K562 (cell line): ENCODE results near the gene NBPF3. TPM values are rescaled to one million over a fixed set of nuclear protein-coding genes. Genes with fewer than 3 reads are reported as not detected.

Experiments
- ATAC-seq: fragments of 200-7000 bp; cut with Tn5 transposase; 3 replicates; pipeline ENCODE4 v1.9.1; 2020; ENCODE audit warnings: moderate library complexity
- BruUV-seq: library from RNA; stranded (reverse); fragments of 400-500 nt; replicated peaks from 2 replicates; lab custom pipeline; 2021; lab: Mats Ljungman, UMichigan
- CTCF ChIA-PET: fragments of 300-600 bp; formaldehyde crosslinking; extraction: SDS; loops from one replicate; lab custom pipeline; 2021; ENCODE audit warnings: low intra/inter-chr PET ratio; lab: Yijun Ruan, JAX
- POLR2A ChIA-PET: fragments of 300-600, 350-650 bp; sonication (Branson Sonifier 250); formaldehyde crosslinking; extraction: SDS; loops from one replicate; lab custom pipeline; 2021; ENCODE audit warnings: antibody characterized with exemption, inconsistent platforms; lab: Yijun Ruan, JAX
- DNase-seq, 4 experiments: peaks; one replicate each; pipeline versions ENCODE4 v3.0.0 to v3.0.0-alpha.2; 2011 to 2018; ENCODE audit warnings: low spot score in 3 of 4, mixed read lengths in 3 of 4; ENCODE audit errors: extremely low read depth in 1 of 4
- FAIRE-seq: peaks from 2 replicates; lab custom pipeline; 2011; peaks lifted over from hg19 to GRCh38; lab: Jason Lieb, UNC
- H2AFZ ChIP-seq: 2 replicates; pipeline ENCODE4 v1.6.0; 2011; ENCODE audit warnings: low read depth, low read length, control low read depth, inconsistent platforms
- H3K27ac ChIP-seq: fragments of 200-600 bp; 3 replicates; pipeline ENCODE4 v1.8.0; 2011; ENCODE audit warnings: low read depth, mild to moderate bottlenecking, control low read depth, inconsistent platforms, low read length, moderate library complexity, mixed read lengths; ENCODE audit errors: extremely low read depth
- H3K27me3 ChIP-seq, 2 experiments: fragments of 300-600 bp in 1 of 2; 2 replicates in 1 of 2; 3 replicates in 1 of 2; pipeline versions ENCODE4 v1.6.0 to v1.8.0; 2011; ENCODE audit warnings: inconsistent platforms in 2 of 2, low read length in 2 of 2, mild to moderate bottlenecking in 1 of 2, mixed read lengths in 1 of 2, moderate library complexity in 1 of 2; ENCODE audit not compliant: control insufficient read depth in 2 of 2, insufficient read depth in 2 of 2
- H3K36me3 ChIP-seq: fragments of 300-600 bp; 3 replicates; pipeline ENCODE4 v1.8.0; 2011; ENCODE audit warnings: mild to moderate bottlenecking, low read length, inconsistent platforms; ENCODE audit not compliant: control insufficient read depth, insufficient read depth
- H3K4me1 ChIP-seq, 2 experiments: fragments of 200-600 bp in 1 of 2; replicated peaks in 1 of 2; 2 replicates in 1 of 2; 3 replicates in 1 of 2; pipeline versions ENCODE4 v1.5.1 to v1.8.0; 2011; ENCODE audit warnings: inconsistent platforms in 2 of 2, low read length in 2 of 2, mild to moderate bottlenecking in 1 of 2, mixed read lengths in 1 of 2, moderate library complexity in 1 of 2; ENCODE audit not compliant: control insufficient read depth in 2 of 2, insufficient read depth in 2 of 2
- H3K4me2 ChIP-seq: 2 replicates; pipeline ENCODE4 v1.6.1; 2011; ENCODE audit warnings: low read length, control low read depth, inconsistent platforms, mixed read lengths; ENCODE audit not compliant: insufficient read depth
- H3K4me3 ChIP-seq: fragments of 200-600 bp; sonication (generic), shearing (Covaris generic); 2 replicates; pipeline ENCODE4 v1.5.1; 2016; ENCODE audit warnings: control low read depth, inconsistent platforms
- H3K79me2 ChIP-seq: fragments of 200-600 bp; 3 replicates; pipeline ENCODE4 v1.8.0; 2011; ENCODE audit warnings: low read length, inconsistent platforms; ENCODE audit not compliant: control insufficient read depth, insufficient read depth
- H3K9ac ChIP-seq, 2 experiments: 2 replicates each; pipeline versions ENCODE4 v1.6.0 to v1.6.1; 2011; ENCODE audit warnings: low read depth in 2 of 2, low read length in 2 of 2, control low read depth in 1 of 2, inconsistent platforms in 1 of 2, mild to moderate bottlenecking in 1 of 2, mixed read lengths in 1 of 2; ENCODE audit not compliant: insufficient read depth in 1 of 2
- H3K9me1 ChIP-seq: one replicate; pipeline ENCODE4 v1.6.0; 2011; ENCODE audit warnings: inconsistent platforms, mild to moderate bottlenecking, low read length, moderate library complexity; ENCODE audit not compliant: control insufficient read depth, insufficient read depth
- H3K9me3 ChIP-seq: replicated peaks from 2 replicates; pipeline ENCODE4 v1.5.1; 2011; ENCODE audit warnings: low read depth, low read length, inconsistent platforms; ENCODE audit not compliant: control insufficient read depth, insufficient read depth
- H4K20me1 ChIP-seq: replicated peaks from 2 replicates; pipeline ENCODE4 v1.6.1; 2011; ENCODE audit warnings: low read length, inconsistent platforms, mixed read lengths; ENCODE audit not compliant: control insufficient read depth, insufficient read depth
- L3MBTL2 ChIP-seq: fragments of 450-650 bp; IDR thresholded peaks from 2 replicates; pipeline ENCODE4 v1.6.1; 2016; ENCODE audit warnings: mild to moderate bottlenecking, moderate library complexity
- MEIS2 ChIP-seq: fragments of 450-650 bp; IDR thresholded peaks from 2 replicates; pipeline ENCODE4 v1.6.1; 2014; ENCODE audit warnings: mild to moderate bottlenecking; ENCODE audit not compliant: partially characterized antibody
- PBX2 ChIP-seq, 2 experiments: IDR thresholded peaks in 1 of 2; conservative IDR thresholded peaks in 1 of 2; 2 replicates each; pipeline ENCODE4 v1.6.1; 2016; ENCODE audit warnings: low read depth in 2 of 2, mild to moderate bottlenecking in 1 of 2, missing compliant biosample characterization in 1 of 2, missing genetic modification characterization in 1 of 2, moderate library complexity in 1 of 2
- PKNOX1 ChIP-seq: fragments of 450-650 bp; IDR thresholded peaks from 2 replicates; pipeline ENCODE4 v1.6.1; 2016
- WGBS: fragments of 100-300 bp; shearing (Covaris generic); methylation state at CpG from one replicate; pipeline ENCODE4 v1.1.6; 2016; ENCODE audit warnings: low coverage, mixed read lengths; ENCODE audit not compliant: insufficient coverage; ENCODE audit errors: missing lambda C conversion rate; 5-methylcytosine and 5-hydroxymethylcytosine counted together
- in situ Hi-C: fragments of 300-500 bp; cut with MboI; formaldehyde crosslinking; loops from 4 replicates; pipeline ENCODE4 v1.15.0; 2018; ENCODE audit warnings: inconsistent platforms, mixed read lengths
- intact Hi-C: fragments of 100-400 bp; cut with micrococcal nuclease; formaldehyde crosslinking; loops from 2 replicates; pipeline ENCODE4 v1.14.2; 2022
- polyA plus RNA-seq, 8 experiments: library from polyadenylated mRNA; depleted of rRNA in 4 of 8; stranded (reverse) in 5 of 8; unstranded in 3 of 8; fragments of >200 nt; fragmentation: Nextera tagmentation in 2 of 8; fragmentation: Illumina TruSeq in 1 of 8; extraction: Ambion mirVana in 2 of 8; extraction: Trizol in 1 of 8; gene quantifications; 2 replicates each; pipeline versions ENCODE4 v1.2.1 to v1.2.3, GENCODE V29; 2011 to 2014; ENCODE audit warnings: inconsistent platforms in 1 of 8, missing spikeins in 1 of 8
- total RNA-seq, 7 experiments: library from RNA; depleted of rRNA in 6 of 7; stranded (reverse); fragments of >200 nt in 6 of 7; fragmentation: Illumina TruSeq in 2 of 7; extraction: Trizol in 2 of 7; gene quantifications; 2 replicates each; pipeline versions ENCODE4 v1.2.1 to v1.2.3, GENCODE V29; 2011 to 2021; ENCODE audit warnings: low replicate concordance in 1 of 7

NBPF3 gene
- total and polyA plus RNA-seq, 9 of the 15 experiments (the other 6 are each of a cell fraction or from before 2014, with no cell fraction given), result 1.5 to 7.3 (median 5.4) TPM

GRCh38 chr1:21522525-21523038 is 82.6 kb downstream of the NBPF3 start:
- no peaks in the 10 kb centered on the region for H3K4me1 ChIP-seq
- in situ Hi-C loops, result loop anchor here (25.0 kb wide), 1 partner anchor 140 kb away; the partner anchor contains the start of gene RAP1GAP

More at GRCh38 chr1:21522525-21523038, 82.6 kb downstream of the NBPF3 start:
- no peak overlapping the region for H3K27ac ChIP-seq
- no peak overlapping the region for H3K9ac ChIP-seq
- ChIA-PET CTCF (no interaction called here), POLR2A (interaction anchor here (0.5 to 1.6 kb wide), 5 partner anchors 9 to 576 kb away, joined by 3 to 5 read pairs (median 3); no protein-coding TSS in a partner anchor)
- 5% methylated on average over 11 of the region's 11 CpGs for WGBS
- no peaks in the 10 kb centered on the region for H3K36me3 ChIP-seq
- no peak for DNase-seq
- no peak for ATAC-seq
- H3K9me1 ChIP-seq, result no peaks in the 10 kb centered on the region
- no peak for FAIRE-seq
- H3K9me3 ChIP-seq, result no peaks in the 10 kb centered on the region
- H3K27me3 ChIP-seq, result peaks cover 25 to 59% of the 10 kb centered on the region in 2 experiments; a peak in 4 of 5 replicates
- no peak overlapping the region for H3K4me2 ChIP-seq
- intact Hi-C loops, result no loop called here
- TF ChIP-seq PBX2 (CRISPR knock-in tag; IDR thresholded peaks at IDR 0.05; ENCODE audit: low read depth) (no peak), PBX2 (tag; conservative IDR thresholded peaks at IDR 0.05; ENCODE audit: low read depth) (peak; percentile 74), PKNOX1 (peak; percentile 77), MEIS2 (peak; percentile 74), L3MBTL2 (no peak)
- TF ChIP-seq, all 486 proteins: peak for 3
- peaks cover 3% of the 10 kb centered on the region; the same call in 1 of the 2 replicates for H4K20me1 ChIP-seq
- no peak overlapping the region for H2AFZ ChIP-seq
- no peak overlapping the region for H3K4me3 ChIP-seq
- no TSS peak for BruUV-seq
- H3K79me2 ChIP-seq, result no peaks in the 10 kb centered on the region
